VCaP (cell line): Measurements from ENCODE around the gene GAS7.

Experiments
- H3K27ac ChIP-seq: fragments of 450-650 bp; 2 replicates; pipeline ENCODE4 v1.5.1; 2017
- TF ChIP-seq, protein P1 (sequence below): fragments of 450-650 bp; conservative IDR thresholded peaks from 2 replicates; pipeline ENCODE4 v1.5.1; 2017; ENCODE audit warnings: mild to moderate bottlenecking, moderate library complexity

The GAS7 gene

GRCh38 chr17:9976283-9977179 is 221.9 kb downstream of the GAS7 start:
- no peak overlapping the region for H3K27ac ChIP-seq
- TF ChIP-seq, protein P1, sequence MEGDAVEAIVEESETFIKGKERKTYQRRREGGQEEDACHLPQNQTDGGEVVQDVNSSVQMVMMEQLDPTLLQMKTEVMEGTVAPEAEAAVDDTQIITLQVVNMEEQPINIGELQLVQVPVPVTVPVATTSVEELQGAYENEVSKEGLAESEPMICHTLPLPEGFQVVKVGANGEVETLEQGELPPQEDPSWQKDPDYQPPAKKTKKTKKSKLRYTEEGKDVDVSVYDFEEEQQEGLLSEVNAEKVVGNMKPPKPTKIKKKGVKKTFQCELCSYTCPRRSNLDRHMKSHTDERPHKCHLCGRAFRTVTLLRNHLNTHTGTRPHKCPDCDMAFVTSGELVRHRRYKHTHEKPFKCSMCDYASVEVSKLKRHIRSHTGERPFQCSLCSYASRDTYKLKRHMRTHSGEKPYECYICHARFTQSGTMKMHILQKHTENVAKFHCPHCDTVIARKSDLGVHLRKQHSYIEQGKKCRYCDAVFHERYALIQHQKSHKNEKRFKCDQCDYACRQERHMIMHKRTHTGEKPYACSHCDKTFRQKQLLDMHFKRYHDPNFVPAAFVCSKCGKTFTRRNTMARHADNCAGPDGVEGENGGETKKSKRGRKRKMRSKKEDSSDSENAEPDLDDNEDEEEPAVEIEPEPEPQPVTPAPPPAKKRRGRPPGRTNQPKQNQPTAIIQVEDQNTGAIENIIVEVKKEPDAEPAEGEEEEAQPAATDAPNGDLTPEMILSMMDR, result no peak

GRCh38 chr17:9974448-9975381 is 223.7 kb downstream of the GAS7 start:
- peak overlapping the region; percentile 34 for H3K27ac ChIP-seq
- TF ChIP-seq, protein P1, result no peak

DNA sequence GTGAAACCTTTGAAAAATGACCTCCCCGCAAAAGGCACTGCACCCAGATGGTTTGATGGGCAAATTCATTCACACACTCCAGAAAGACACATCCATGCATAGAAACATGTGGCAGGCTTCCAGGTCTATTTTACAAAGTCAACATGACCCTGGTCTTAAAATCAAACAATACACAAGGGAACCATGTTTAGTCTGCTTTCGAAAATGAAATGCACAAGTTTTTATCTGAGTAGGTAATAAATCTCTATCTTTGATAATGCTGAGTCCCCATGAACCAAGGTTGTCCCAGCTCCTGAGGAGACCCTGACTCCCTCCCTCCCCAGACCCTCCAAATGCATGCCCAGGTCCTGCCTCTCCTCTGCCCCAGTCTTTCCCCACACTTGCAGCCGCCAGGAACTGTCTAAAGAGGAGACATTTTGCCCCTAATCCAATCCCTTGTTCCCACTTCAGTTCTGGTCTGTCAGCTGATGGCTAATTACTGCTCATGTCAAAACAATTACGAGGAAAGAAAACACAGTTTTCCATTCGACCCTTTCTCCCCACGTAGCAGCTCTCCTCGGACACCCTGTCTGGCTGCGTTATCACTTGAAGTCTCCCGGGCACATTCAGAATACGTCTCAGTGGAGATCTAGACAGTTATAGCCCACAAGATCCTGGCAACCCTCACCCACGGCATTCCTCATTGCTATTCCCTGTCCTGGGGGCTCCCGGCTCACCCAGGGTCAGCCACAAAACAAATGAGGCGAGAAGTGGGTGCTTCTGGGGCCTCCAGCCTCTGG is 224.5 kb downstream of the GAS7 start:
- H3K27ac ChIP-seq, result peak overlapping the region; percentile 34
- TF ChIP-seq, protein P1, result no peak

- H3K27ac ChIP-seq, result 0 out of 2 replicates have a peak overlapping the region, but pooled peaks have one; percentile 13
- TF ChIP-seq, protein P1, result no peak
Observed at GRCh38 chr17:9971991-9972390, 226.4 kb downstream of the GAS7 start.

GRCh38 chr17:9969301-9969935 is 229.0 kb downstream of the GAS7 start:
- TF ChIP-seq, protein P1, result no peak

DNA sequence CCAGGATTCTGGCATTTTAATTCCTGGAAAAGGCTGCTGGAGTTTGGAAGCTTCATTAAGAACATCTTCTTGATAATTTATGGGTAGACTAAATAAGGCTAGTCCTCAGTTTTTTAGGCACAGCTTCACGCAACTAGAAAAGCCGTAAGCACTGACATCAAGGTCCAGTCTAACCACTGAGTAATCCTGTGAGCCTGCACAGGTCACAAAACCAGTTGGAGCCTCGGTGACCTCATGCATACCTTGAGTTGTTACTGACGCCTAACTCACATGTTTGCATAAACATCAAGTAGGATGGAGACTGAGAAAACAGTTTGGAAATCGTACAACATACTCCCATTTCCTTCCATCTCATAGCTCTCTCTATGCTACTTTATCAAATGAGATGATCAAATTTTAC is 229.5 kb downstream of the GAS7 start:
- TF ChIP-seq, protein P1, result no peak

More at GRCh38 chr17:9969301-9969935, 229.0 kb downstream of the GAS7 start:
- no peak overlapping the region for H3K27ac ChIP-seq

More for the DNA sequence above, 229.5 kb downstream of the GAS7 start:
- H3K27ac ChIP-seq, result no peak overlapping the region
